Caco-2 (cell line): ENCODE data around the gene SH3TC1. TPM values are rescaled to one million over a fixed set of nuclear protein-coding genes. Genes with fewer than 3 reads are reported as not detected.

Experiments used
- BruUV-seq: library from RNA; stranded (reverse); fragments of 400-500 nt; replicated peaks from 2 replicates; lab custom pipeline; 2021; lab: Mats Ljungman, UMichigan
- CTCF ChIA-PET: fragments of 300-600 bp; sonication (Branson Sonifier 250); formaldehyde crosslinking; loops from one replicate; lab custom pipeline; 2022; ENCODE audit warnings: antibody characterized with exemption; lab: Charles Lee
- POLR2A ChIA-PET: fragments of 300-600 bp; sonication (Branson Sonifier 250); formaldehyde crosslinking; loops from one replicate; lab custom pipeline; 2022; ENCODE audit warnings: antibody characterized with exemption; lab: Charles Lee
- DNase-seq, 2 experiments: peaks; one replicate each; pipeline versions ENCODE4 v3.0.0 to v3.0.0-alpha.2; 2020 to 2022
- H3K27me3 ChIP-seq: replicated peaks from 2 replicates; pipeline ENCODE4 v1.6.0; 2011; ENCODE audit warnings: low read length; ENCODE audit not compliant: control insufficient read depth, insufficient read depth
- H3K36me3 ChIP-seq: 2 replicates; pipeline ENCODE4 v1.5.1; 2011; ENCODE audit warnings: low read length; ENCODE audit not compliant: control insufficient read depth, insufficient read depth
- H3K4me1 ChIP-seq: fragments of 250-450 bp; sonication (Bioruptor Pico); 2 replicates; pipeline ENCODE4 v1.5.1; 2020; ENCODE audit warnings: mild to moderate bottlenecking
- H3K4me3 ChIP-seq: 2 replicates; pipeline ENCODE4 v1.5.1; 2011; ENCODE audit warnings: low read depth, mild to moderate bottlenecking, control low read depth, low read length
- H3K9me3 ChIP-seq: fragments of 250-450 bp; sonication (Bioruptor Pico); 2 replicates; pipeline ENCODE4 v1.5.1; 2020; ENCODE audit warnings: mild to moderate bottlenecking, moderate library complexity
- H3K27ac Mint-ChIP-seq: one replicate; pipeline ENCODE4 v1.8.0; 2022; ENCODE audit warnings: mixed read lengths; ENCODE audit not compliant: unreplicated experiment
- H3K27me3 Mint-ChIP-seq: one replicate; pipeline ENCODE4 v1.8.0; 2022; ENCODE audit warnings: mixed read lengths; ENCODE audit not compliant: insufficient read depth, unreplicated experiment
- H3K36me3 Mint-ChIP-seq: one replicate; pipeline ENCODE4 v1.8.0; 2022; ENCODE audit warnings: mild to moderate bottlenecking, mixed read lengths; ENCODE audit not compliant: insufficient read depth, unreplicated experiment
- H3K4me1 Mint-ChIP-seq: one replicate; pipeline ENCODE4 v1.8.0; 2022; ENCODE audit warnings: low read depth, mixed read lengths; ENCODE audit not compliant: unreplicated experiment
- H3K4me3 Mint-ChIP-seq: one replicate; pipeline ENCODE4 v1.8.0; 2022; ENCODE audit warnings: mild to moderate bottlenecking, moderate library complexity, mixed read lengths; ENCODE audit not compliant: unreplicated experiment
- H3K9me3 Mint-ChIP-seq: one replicate; pipeline ENCODE4 v1.8.0; 2022; ENCODE audit warnings: mixed read lengths; ENCODE audit not compliant: unreplicated experiment
- intact Hi-C: fragments of 100-400 bp; cut with micrococcal nuclease; formaldehyde crosslinking; loops from one replicate; pipeline ENCODE4 v1.10.0; 2022; ENCODE audit not compliant: unreplicated experiment
- total RNA-seq: library from RNA; stranded (reverse); gene quantifications from 2 replicates; pipeline ENCODE4 v1.2.3, GENCODE V29; 2022
- TF ChIP-seq, protein P1 (sequence below), 2 experiments: fragments of 200-600 bp in 1 of 2; IDR thresholded peaks; 1 replicate in 1 of 2; 2 replicates in 1 of 2; pipeline versions ENCODE4 v1.5.1 to v1.8.0; 2011 to 2022; ENCODE audit warnings: antibody characterized with exemption in 1 of 2, control low read depth in 1 of 2, inconsistent platforms in 1 of 2, low read depth in 1 of 2, low read length in 1 of 2, mild to moderate bottlenecking in 1 of 2, moderate library complexity in 1 of 2; ENCODE audit not compliant: insufficient read depth in 1 of 2, severe bottlenecking in 1 of 2, unreplicated experiment in 1 of 2

The SH3TC1 gene
- total RNA-seq, 1 experiment from 2014 or later = 18.6 TPM

DNA sequence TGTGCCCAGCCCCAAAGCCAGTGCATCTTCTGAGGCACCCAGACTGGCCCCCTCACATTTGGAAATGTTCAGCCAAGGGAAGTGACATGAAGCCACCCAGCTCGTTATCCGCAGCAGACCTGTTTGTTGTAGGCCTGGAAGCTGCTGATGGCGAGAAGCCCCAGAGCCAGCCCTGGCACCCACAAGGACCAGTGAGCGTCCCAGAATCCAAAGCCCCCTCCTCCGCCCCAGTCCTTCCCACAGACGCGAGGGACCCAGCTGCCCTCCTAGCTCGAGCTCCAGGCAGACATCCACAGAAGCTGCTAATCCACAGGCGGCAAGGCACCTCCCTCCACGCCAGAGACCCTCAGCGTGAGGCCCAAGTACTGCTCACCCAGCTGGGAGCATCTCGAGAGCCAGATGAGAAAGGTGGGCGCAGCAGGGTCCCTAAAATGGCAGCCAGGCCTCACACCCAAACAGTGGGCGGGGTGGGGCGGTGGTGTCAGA, 47.9 kb upstream of the SH3TC1 start:
- no peaks in the 10 kb centered on the region for H3K36me3 ChIP-seq
- H3K9me3 ChIP-seq = no peaks in the 10 kb centered on the region
- ChIA-PET CTCF (no interaction called here), POLR2A (no interaction called here)
- no peak for DNase-seq
- Mint-ChIP-seq H3K27me3 (peaks cover 7% of the 10 kb centered on the region), H3K36me3 (no peaks in the 10 kb centered on the region), H3K9me3 (no peaks in the 10 kb centered on the region), H3K27ac (no peak overlapping the region), H3K4me3 (no peak overlapping the region), H3K4me1 (no peaks in the 10 kb centered on the region)
- no peak overlapping the region for H3K4me3 ChIP-seq
- no peaks in the 10 kb centered on the region for H3K27me3 ChIP-seq
- H3K4me1 ChIP-seq = no peaks in the 10 kb centered on the region
- BruUV-seq = no TSS peak
- intact Hi-C loops = no loop called here
- TF ChIP-seq, protein P1, sequence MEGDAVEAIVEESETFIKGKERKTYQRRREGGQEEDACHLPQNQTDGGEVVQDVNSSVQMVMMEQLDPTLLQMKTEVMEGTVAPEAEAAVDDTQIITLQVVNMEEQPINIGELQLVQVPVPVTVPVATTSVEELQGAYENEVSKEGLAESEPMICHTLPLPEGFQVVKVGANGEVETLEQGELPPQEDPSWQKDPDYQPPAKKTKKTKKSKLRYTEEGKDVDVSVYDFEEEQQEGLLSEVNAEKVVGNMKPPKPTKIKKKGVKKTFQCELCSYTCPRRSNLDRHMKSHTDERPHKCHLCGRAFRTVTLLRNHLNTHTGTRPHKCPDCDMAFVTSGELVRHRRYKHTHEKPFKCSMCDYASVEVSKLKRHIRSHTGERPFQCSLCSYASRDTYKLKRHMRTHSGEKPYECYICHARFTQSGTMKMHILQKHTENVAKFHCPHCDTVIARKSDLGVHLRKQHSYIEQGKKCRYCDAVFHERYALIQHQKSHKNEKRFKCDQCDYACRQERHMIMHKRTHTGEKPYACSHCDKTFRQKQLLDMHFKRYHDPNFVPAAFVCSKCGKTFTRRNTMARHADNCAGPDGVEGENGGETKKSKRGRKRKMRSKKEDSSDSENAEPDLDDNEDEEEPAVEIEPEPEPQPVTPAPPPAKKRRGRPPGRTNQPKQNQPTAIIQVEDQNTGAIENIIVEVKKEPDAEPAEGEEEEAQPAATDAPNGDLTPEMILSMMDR (IDR thresholded peaks at IDR 0.05; ENCODE audit: insufficient read depth in 1 of 2, low read depth in 1 of 2, low read length in 1 of 2, severe bottlenecking in 1 of 2, unreplicated experiment in 1 of 2) = no peak

GRCh38 chr4:8152090-8152864, 46.8 kb upstream of the SH3TC1 start:
- DNase-seq = no peak
- TF ChIP-seq, protein P1 (IDR thresholded peaks at IDR 0.05; ENCODE audit: insufficient read depth in 1 of 2, low read depth in 1 of 2, low read length in 1 of 2, severe bottlenecking in 1 of 2, unreplicated experiment in 1 of 2) = no peak
- Histone ChIP-seq H3K4me3 (no peak overlapping the region), H3K27me3 (no peaks in the 10 kb centered on the region), H3K36me3 (no peaks in the 10 kb centered on the region), H3K9me3 (no peaks in the 10 kb centered on the region), H3K4me1 (no peaks in the 10 kb centered on the region)
- intact Hi-C loops = no loop called here
- POLR2A ChIA-PET = no interaction called here
- no peaks in the 10 kb centered on the region for H3K9me3 Mint-ChIP-seq
- no peaks in the 10 kb centered on the region for H3K4me1 Mint-ChIP-seq
- no TSS peak for BruUV-seq
- no peaks in the 10 kb centered on the region for H3K36me3 Mint-ChIP-seq
- H3K27ac Mint-ChIP-seq = no peak overlapping the region
- H3K4me3 Mint-ChIP-seq = no peak overlapping the region
- H3K27me3 Mint-ChIP-seq = peaks cover 7% of the 10 kb centered on the region
- CTCF ChIA-PET = no interaction called here

GRCh38 chr4:8152865-8153257, 46.2 kb upstream of the SH3TC1 start:
- Mint-ChIP-seq H3K27ac (no peak overlapping the region), H3K27me3 (peaks cover 7% of the 10 kb centered on the region), H3K4me1 (no peaks in the 10 kb centered on the region), H3K36me3 (no peaks in the 10 kb centered on the region), H3K4me3 (no peak overlapping the region), H3K9me3 (no peaks in the 10 kb centered on the region)
- Histone ChIP-seq H3K36me3 (no peaks in the 10 kb centered on the region), H3K4me3 (no peak overlapping the region), H3K4me1 (peaks cover 3% of the 10 kb centered on the region; the same call in 1 of the 2 replicates), H3K27me3 (no peaks in the 10 kb centered on the region), H3K9me3 (no peaks in the 10 kb centered on the region)
- POLR2A ChIA-PET = no interaction called here
- TF ChIP-seq, protein P1 (IDR thresholded peaks at IDR 0.05; ENCODE audit: insufficient read depth in 1 of 2, low read depth in 1 of 2, low read length in 1 of 2, severe bottlenecking in 1 of 2, unreplicated experiment in 1 of 2) = no peak
- CTCF ChIA-PET = no interaction called here
- intact Hi-C loops = no loop called here
- BruUV-seq = no TSS peak
- DNase-seq = no peak
